ENCODE results near the gene DIPK1A.

Gene DIPK1A

DNA sequence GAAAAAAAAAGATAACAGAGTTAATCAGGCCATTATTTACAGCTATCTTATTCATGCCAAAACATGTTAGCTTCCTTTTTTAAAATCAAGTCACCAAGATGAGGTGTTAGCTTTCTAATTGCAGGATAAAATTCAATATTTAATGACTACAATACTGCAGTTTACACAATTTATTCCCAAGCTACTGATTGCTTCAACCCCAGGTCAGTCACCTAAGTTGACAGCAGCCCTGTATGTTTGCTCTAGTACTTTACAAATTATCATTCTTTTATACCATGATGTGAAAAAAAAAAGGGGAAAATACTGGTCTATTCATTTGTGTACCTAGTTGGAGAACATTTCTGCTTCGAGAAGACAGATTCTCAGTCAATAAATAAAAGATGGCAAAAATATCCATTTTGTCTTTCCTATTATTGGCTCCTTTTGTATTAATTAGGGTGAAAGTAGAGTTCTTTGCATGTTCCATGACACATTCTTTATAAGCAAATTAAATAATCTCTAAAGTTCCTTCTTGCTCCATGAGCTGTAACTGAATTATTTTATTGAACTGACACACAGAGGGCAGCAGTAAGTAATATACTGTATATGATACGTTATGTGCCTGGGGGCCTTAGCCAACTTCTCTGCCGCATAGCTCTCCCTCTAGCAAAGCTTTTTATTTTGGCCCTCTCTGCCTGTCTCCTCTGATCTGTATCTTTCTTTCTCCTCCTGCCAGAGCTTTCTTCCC is 48.0 kb downstream of the DIPK1A start:
- TF ChIP-seq RAD21 (IDR thresholded peaks at IDR 0.05; ENCODE audit: low read depth) = no peak
- TF ChIP-seq TEAD4 (IDR thresholded peaks at IDR 0.05) = no peak

DNA sequence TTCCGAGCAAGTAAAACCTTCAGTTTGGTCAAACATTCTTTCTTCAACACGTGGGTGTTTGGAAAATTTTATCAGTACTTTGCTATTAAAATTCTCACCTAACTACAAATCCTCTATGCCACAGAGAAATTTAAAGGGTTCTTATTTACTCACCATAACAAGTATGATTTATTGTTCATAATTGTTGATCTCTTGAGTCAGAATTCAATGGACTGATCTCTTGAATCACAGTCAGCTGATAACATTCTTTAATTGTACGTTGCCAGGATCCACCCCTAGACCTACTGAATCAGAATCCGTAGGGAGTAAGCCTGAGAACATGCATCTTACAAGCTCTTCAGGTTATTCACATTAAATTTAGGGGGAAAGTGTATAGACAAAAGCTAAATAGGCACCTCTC is 51.2 kb downstream of the DIPK1A start:
- TF ChIP-seq, protein P1, sequence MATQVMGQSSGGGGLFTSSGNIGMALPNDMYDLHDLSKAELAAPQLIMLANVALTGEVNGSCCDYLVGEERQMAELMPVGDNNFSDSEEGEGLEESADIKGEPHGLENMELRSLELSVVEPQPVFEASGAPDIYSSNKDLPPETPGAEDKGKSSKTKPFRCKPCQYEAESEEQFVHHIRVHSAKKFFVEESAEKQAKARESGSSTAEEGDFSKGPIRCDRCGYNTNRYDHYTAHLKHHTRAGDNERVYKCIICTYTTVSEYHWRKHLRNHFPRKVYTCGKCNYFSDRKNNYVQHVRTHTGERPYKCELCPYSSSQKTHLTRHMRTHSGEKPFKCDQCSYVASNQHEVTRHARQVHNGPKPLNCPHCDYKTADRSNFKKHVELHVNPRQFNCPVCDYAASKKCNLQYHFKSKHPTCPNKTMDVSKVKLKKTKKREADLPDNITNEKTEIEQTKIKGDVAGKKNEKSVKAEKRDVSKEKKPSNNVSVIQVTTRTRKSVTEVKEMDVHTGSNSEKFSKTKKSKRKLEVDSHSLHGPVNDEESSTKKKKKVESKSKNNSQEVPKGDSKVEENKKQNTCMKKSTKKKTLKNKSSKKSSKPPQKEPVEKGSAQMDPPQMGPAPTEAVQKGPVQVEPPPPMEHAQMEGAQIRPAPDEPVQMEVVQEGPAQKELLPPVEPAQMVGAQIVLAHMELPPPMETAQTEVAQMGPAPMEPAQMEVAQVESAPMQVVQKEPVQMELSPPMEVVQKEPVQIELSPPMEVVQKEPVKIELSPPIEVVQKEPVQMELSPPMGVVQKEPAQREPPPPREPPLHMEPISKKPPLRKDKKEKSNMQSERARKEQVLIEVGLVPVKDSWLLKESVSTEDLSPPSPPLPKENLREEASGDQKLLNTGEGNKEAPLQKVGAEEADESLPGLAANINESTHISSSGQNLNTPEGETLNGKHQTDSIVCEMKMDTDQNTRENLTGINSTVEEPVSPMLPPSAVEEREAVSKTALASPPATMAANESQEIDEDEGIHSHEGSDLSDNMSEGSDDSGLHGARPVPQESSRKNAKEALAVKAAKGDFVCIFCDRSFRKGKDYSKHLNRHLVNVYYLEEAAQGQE (IDR thresholded peaks at IDR 0.05; ENCODE audit: low read depth) = no peak
- TF ChIP-seq, protein P2, sequence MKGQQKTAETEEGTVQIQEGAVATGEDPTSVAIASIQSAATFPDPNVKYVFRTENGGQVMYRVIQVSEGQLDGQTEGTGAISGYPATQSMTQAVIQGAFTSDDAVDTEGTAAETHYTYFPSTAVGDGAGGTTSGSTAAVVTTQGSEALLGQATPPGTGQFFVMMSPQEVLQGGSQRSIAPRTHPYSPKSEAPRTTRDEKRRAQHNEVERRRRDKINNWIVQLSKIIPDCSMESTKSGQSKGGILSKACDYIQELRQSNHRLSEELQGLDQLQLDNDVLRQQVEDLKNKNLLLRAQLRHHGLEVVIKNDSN (IDR thresholded peaks at IDR 0.05) = no peak
- TF ChIP-seq, protein P3, sequence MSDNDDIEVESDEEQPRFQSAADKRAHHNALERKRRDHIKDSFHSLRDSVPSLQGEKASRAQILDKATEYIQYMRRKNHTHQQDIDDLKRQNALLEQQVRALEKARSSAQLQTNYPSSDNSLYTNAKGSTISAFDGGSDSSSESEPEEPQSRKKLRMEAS (IDR thresholded peaks at IDR 0.05) = no peak
- TF ChIP-seq FOXM1 (IDR thresholded peaks at IDR 0.05; ENCODE audit: borderline replicate concordance, low read depth) (no peak), TEAD4 (IDR thresholded peaks at IDR 0.05) (no peak), EP300 (IDR thresholded peaks at IDR 0.05; ENCODE audit: borderline replicate concordance) (no peak), YY1 (IDR thresholded peaks at IDR 0.05; ENCODE audit: low read depth) (no peak), CREB1 (IDR thresholded peaks at IDR 0.05; ENCODE audit: low read depth) (no peak)

DNA sequence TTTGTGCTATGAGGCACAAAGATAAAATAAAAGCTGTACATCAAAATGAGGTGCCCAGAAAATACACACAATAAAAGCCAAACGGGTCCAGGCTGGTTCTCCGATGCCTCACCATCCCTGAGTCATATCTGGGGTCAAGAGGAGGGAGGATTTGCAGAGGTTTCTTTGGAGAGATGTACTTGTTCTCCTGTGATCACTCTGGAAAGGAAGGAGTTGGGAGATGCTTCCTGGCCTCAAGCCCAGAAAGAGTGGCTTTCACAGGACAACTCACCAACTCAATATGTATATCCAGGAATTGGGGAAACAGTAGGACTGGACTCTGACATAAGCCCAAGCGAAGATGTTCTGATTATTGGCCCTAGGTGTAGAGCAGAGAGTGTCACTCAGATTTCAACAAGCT is 51.9 kb downstream of the DIPK1A start:
- TF ChIP-seq CEBPB (IDR thresholded peaks at IDR 0.05) (no peak), TCF12 (IDR thresholded peaks at IDR 0.05; ENCODE audit: low read depth) (no peak), YY1 (IDR thresholded peaks at IDR 0.05; ENCODE audit: low read depth) (no peak), TEAD4 (IDR thresholded peaks at IDR 0.05) (no peak)

DNA sequence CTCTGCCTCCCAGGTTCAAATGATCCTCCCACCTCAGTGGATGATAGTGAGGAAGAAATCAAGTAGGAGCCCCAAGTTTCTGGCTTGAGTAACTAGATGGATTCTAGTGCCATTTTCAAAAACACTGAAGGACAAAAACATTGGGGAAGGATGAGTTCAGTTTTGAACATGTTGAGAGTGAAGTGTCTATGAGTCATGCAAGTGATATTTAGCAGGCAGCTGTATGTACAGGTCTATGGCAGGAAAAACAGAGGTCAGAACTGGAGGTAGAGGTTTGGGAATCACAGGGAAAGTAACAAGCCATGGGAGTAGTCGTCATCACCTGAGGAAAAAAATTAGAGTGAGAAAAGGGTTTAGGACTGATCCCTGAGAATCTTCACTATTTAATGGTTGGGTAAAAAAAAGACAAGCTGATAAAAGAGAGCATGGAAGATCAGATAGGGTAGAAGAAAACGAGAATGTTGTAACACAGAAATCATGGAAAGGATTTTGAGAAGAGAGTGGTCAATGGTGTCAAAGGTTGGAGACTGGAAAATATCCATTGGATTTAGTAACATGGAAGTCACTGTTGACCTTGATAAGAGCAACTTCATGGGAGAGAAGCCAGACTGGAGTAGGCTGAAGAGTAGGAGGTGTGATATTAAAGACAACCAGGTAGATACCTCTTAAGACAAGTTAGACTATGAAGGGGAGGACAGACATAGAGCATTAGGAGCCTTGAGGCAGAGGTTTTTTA is 53.1 kb downstream of the DIPK1A start:
- no peak for TF ChIP-seq RAD21 (IDR thresholded peaks at IDR 0.05; ENCODE audit: low read depth)
- TF ChIP-seq, protein P3 (IDR thresholded peaks at IDR 0.05) = no peak
- TF ChIP-seq ZBTB7A (IDR thresholded peaks at IDR 0.05; ENCODE audit: low read depth) = no peak
- TF ChIP-seq EP300 (IDR thresholded peaks at IDR 0.05; ENCODE audit: borderline replicate concordance) = no peak
- TF ChIP-seq FOXM1 (IDR thresholded peaks at IDR 0.05; ENCODE audit: borderline replicate concordance, low read depth) = no peak
- no peak for TF ChIP-seq TEAD4 (IDR thresholded peaks at IDR 0.05)
- TF ChIP-seq, protein P2 (IDR thresholded peaks at IDR 0.05) = no peak
- no peak for TF ChIP-seq TAF1 (IDR thresholded peaks at IDR 0.05; ENCODE audit: low read depth)
- no peak for TF ChIP-seq NFIC (IDR thresholded peaks at IDR 0.05)
- TF ChIP-seq CREB1 (IDR thresholded peaks at IDR 0.05; ENCODE audit: low read depth) = no peak
- TF ChIP-seq CEBPB (IDR thresholded peaks at IDR 0.05) = no peak
- TF ChIP-seq EGR1 (IDR thresholded peaks at IDR 0.05) = no peak
- TF ChIP-seq YY1 (IDR thresholded peaks at IDR 0.05; ENCODE audit: low read depth) = no peak
- TF ChIP-seq, protein P1 (IDR thresholded peaks at IDR 0.05; ENCODE audit: low read depth) = no peak
- TF ChIP-seq TCF12 (IDR thresholded peaks at IDR 0.05; ENCODE audit: low read depth) = no peak

DNA sequence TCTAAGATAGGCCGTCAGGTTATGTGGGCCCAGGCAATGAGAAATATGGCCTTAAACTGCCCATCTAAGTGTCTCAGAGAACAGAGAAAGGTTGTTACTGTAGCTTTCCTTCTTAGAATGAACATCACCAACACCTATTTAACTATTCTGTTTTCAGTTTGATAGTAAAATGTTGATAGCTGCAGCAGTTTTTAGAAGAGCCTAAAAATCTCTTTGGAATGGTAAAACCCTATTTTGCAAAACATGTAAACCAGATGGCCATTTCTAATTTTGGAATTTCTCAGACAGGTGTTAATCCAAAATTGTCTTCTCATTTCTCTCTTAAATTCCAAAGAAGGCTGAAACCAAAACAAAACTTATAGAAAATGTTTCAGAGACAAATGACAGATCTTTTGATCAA is 57.5 kb downstream of the DIPK1A start:
- no peak for TF ChIP-seq ZBTB7A (IDR thresholded peaks at IDR 0.05; ENCODE audit: low read depth)
- no peak for TF ChIP-seq TEAD4 (IDR thresholded peaks at IDR 0.05)
- TF ChIP-seq FOXM1 (IDR thresholded peaks at IDR 0.05; ENCODE audit: borderline replicate concordance, low read depth) = no peak
- TF ChIP-seq EGR1 (IDR thresholded peaks at IDR 0.05) = no peak
- TF ChIP-seq, protein P3 (IDR thresholded peaks at IDR 0.05) = no peak
- no peak for TF ChIP-seq TCF12 (IDR thresholded peaks at IDR 0.05; ENCODE audit: low read depth)
- TF ChIP-seq RAD21 (IDR thresholded peaks at IDR 0.05; ENCODE audit: low read depth) = no peak
- no peak for TF ChIP-seq YY1 (IDR thresholded peaks at IDR 0.05; ENCODE audit: low read depth)
- no peak for TF ChIP-seq NFIC (IDR thresholded peaks at IDR 0.05)
- TF ChIP-seq CEBPB (IDR thresholded peaks at IDR 0.05) = no peak
- TF ChIP-seq CREB1 (IDR thresholded peaks at IDR 0.05; ENCODE audit: low read depth) = no peak

DNA sequence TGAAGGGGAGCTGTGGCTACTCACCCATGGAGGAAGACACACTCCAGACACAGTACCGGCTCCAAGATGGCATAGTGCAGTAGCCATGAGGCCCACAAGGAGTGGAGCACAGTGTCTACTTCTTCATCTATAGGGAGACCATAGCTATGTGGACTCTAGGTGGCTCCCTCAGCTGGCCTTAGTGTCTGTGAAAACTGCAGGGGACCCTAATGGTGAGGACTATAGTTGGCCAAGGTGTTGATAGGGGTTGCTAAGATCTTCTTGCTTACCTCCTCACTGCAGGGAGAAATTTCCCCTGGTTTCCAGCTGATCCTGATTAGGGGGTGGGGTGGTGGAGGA is 58.9 kb downstream of the DIPK1A start:
- TF ChIP-seq RAD21 (IDR thresholded peaks at IDR 0.05; ENCODE audit: low read depth) (0 out of 2 replicates have a peak, but pooled peaks have one; percentile 6), NFIC (IDR thresholded peaks at IDR 0.05) (no peak), CEBPB (IDR thresholded peaks at IDR 0.05) (no peak)
